HepG2 (cell line): Measurements from ENCODE around the gene CACNA1D. TPM values are rescaled to one million over a fixed set of nuclear protein-coding genes. Genes with fewer than 3 reads are reported as not detected.

ENCODE experiments used
- ATAC-seq: fragments of 200-7000 bp; cut with Tn5 transposase; 3 replicates; pipeline ENCODE4 v1.9.1; 2020; ENCODE audit warnings: mild to moderate bottlenecking, moderate library complexity
- BruUV-seq: library from RNA; stranded (reverse); fragments of 400-500 nt; replicated peaks from 2 replicates; lab custom pipeline; 2021; lab: Mats Ljungman, UMichigan
- CTCF ChIA-PET: fragments of 300-600 bp; formaldehyde crosslinking; extraction: SDS; loops from one replicate; lab custom pipeline; 2021; ENCODE audit warnings: low total read pairs, inconsistent platforms, low intra/inter-chr PET ratio; lab: Yijun Ruan, JAX
- POLR2A ChIA-PET: fragments of 350-600 bp; sonication (Branson Sonifier 250); formaldehyde crosslinking; loops from one replicate; lab custom pipeline; 2020; ENCODE audit warnings: antibody characterized with exemption, inconsistent platforms; lab: Yijun Ruan, JAX
- DNase-seq: peaks from one replicate; pipeline ENCODE4 v3.0.0-alpha.2; 2015; ENCODE audit warnings: low spot score
- FAIRE-seq: peaks from 3 replicates; lab custom pipeline; 2011; peaks lifted over from hg19 to GRCh38; lab: Jason Lieb, UNC
- H2AFZ ChIP-seq: one replicate; pipeline ENCODE4 v1.6.1; 2011; ENCODE audit warnings: low read length, inconsistent platforms
- H3K27ac ChIP-seq: fragments of 300-600 bp; 3 replicates; pipeline ENCODE4 v1.8.0; 2011; ENCODE audit warnings: mixed run types, mild to moderate bottlenecking, mixed read lengths, low read length, inconsistent platforms; ENCODE audit not compliant: insufficient read depth; ENCODE audit errors: extremely low read length
- H3K27me3 ChIP-seq, 2 experiments: fragments of 200-600 bp in 1 of 2; 2 replicates in 1 of 2; 3 replicates in 1 of 2; pipeline versions ENCODE4 v1.6.0 to v1.8.0; 2011; ENCODE audit warnings: low read length in 2 of 2, mild to moderate bottlenecking in 2 of 2, moderate library complexity in 2 of 2, inconsistent platforms in 1 of 2; ENCODE audit not compliant: insufficient read depth in 2 of 2, control insufficient read depth in 1 of 2
- H3K36me3 ChIP-seq, 2 experiments: fragments of 200-600 bp in 1 of 2; replicated peaks in 1 of 2; 2 replicates in 1 of 2; 3 replicates in 1 of 2; pipeline versions ENCODE4 v1.5.1 to v1.8.0; 2011; ENCODE audit warnings: low read length in 2 of 2, inconsistent platforms in 1 of 2; ENCODE audit not compliant: insufficient read depth in 2 of 2, control insufficient read depth in 1 of 2
- H3K4me1 ChIP-seq: 2 replicates; pipeline ENCODE4 v1.5.1; 2012; ENCODE audit warnings: low read length, inconsistent platforms; ENCODE audit not compliant: insufficient read depth
- H3K4me2 ChIP-seq: 2 replicates; pipeline ENCODE4 v1.6.0; 2011; ENCODE audit warnings: low read depth, low read length, inconsistent platforms
- H3K4me3 ChIP-seq, 3 experiments: fragments of 200-600 bp in 1 of 3; sonication (generic), shearing (Covaris generic) in 1 of 3; replicated peaks in 1 of 3; 2 replicates each; pipeline ENCODE4 v1.5.1; 2011 to 2016; ENCODE audit warnings: low read length in 3 of 3, inconsistent platforms in 2 of 3, low read depth in 2 of 3, mild to moderate bottlenecking in 2 of 3, control low read depth in 1 of 3, mixed read lengths in 1 of 3; ENCODE audit not compliant: insufficient read depth in 1 of 3
- H3K79me2 ChIP-seq: one replicate; pipeline ENCODE4 v1.6.1; 2011; ENCODE audit warnings: low read length, inconsistent platforms; ENCODE audit not compliant: insufficient read depth
- H3K9ac ChIP-seq: 2 replicates; pipeline ENCODE4 v1.6.0; 2011; ENCODE audit warnings: mild to moderate bottlenecking, low read depth, low read length, inconsistent platforms; ENCODE audit not compliant: insufficient read depth
- H3K9me3 ChIP-seq: 2 replicates; pipeline ENCODE4 v1.5.1; 2012; ENCODE audit warnings: mild to moderate bottlenecking, low read length
- H4K20me1 ChIP-seq: 2 replicates; pipeline ENCODE4 v1.6.0; 2011; ENCODE audit warnings: inconsistent platforms, mild to moderate bottlenecking, low read length, moderate library complexity; ENCODE audit not compliant: insufficient read depth
- ARNT ChIP-seq: fragments of 450-650 bp; IDR thresholded peaks from 2 replicates; pipeline ENCODE4 v1.6.1; 2017
- ELK4 ChIP-seq: sonication (generic); formaldehyde crosslinking; IDR thresholded peaks from 2 replicates; pipeline ENCODE4 v1.9.0; 2021; ENCODE audit warnings: missing genetic modification reagents, borderline replicate concordance
- ETV5 ChIP-seq: IDR thresholded peaks from 2 replicates; pipeline ENCODE4 v1.6.1; 2018; ENCODE audit warnings: missing biosample characterization, missing genetic modification reagents, inconsistent platforms, borderline replicate concordance
- IRX3 ChIP-seq: sonication (generic); formaldehyde crosslinking; IDR thresholded peaks from 2 replicates; pipeline ENCODE4 v1.8.1; 2023; ENCODE audit warnings: mild to moderate bottlenecking, low read depth, missing genetic modification reagents, borderline replicate concordance
- KDM6A ChIP-seq: IDR thresholded peaks from 2 replicates; pipeline ENCODE4 v1.6.1; 2016; ENCODE audit warnings: low read depth
- MTA3 ChIP-seq: sonication (generic); formaldehyde crosslinking; IDR thresholded peaks from 2 replicates; pipeline ENCODE4 v1.4.0; 2020; ENCODE audit warnings: missing genetic modification reagents
- PLSCR1 ChIP-seq: sonication (generic); formaldehyde crosslinking; IDR thresholded peaks from 2 replicates; pipeline ENCODE4 v1.5.0; 2020; ENCODE audit warnings: missing genetic modification reagents, mild to moderate bottlenecking, borderline replicate concordance
- RXRB ChIP-seq: IDR thresholded peaks from 2 replicates; pipeline ENCODE4 v1.6.1; 2016; ENCODE audit warnings: borderline replicate concordance, missing genetic modification reagents, missing compliant biosample characterization
- SMARCC2 ChIP-seq: fragments of 450-650 bp; IDR thresholded peaks from 2 replicates; pipeline ENCODE4 v1.6.1; 2017; ENCODE audit warnings: antibody characterized with exemption, mild to moderate bottlenecking
- SMC3 ChIP-seq: IDR thresholded peaks from 2 replicates; pipeline ENCODE4 v1.6.1; 2011; ENCODE audit warnings: low read length, improper control_type of control experiment
- SPEN ChIP-seq: sonication (generic); formaldehyde crosslinking; IDR thresholded peaks from 2 replicates; pipeline ENCODE4 v1.5.1; 2020; ENCODE audit warnings: low read depth, mild to moderate bottlenecking, missing genetic modification reagents
- STAT5B ChIP-seq: sonication (generic); formaldehyde crosslinking; IDR thresholded peaks from 2 replicates; pipeline ENCODE4 v1.4.0; 2020; ENCODE audit warnings: missing genetic modification reagents
- YEATS2 ChIP-seq: sonication (generic); formaldehyde crosslinking; IDR thresholded peaks from 2 replicates; pipeline ENCODE4 v1.4.0; 2020; ENCODE audit warnings: missing genetic modification reagents, borderline replicate concordance
- ZMYM4 ChIP-seq: sonication (generic); formaldehyde crosslinking; IDR thresholded peaks from 2 replicates; pipeline ENCODE4 v1.8.1; 2023; ENCODE audit warnings: mild to moderate bottlenecking, missing genetic modification reagents
- ZNF224 ChIP-seq: sonication (generic); formaldehyde crosslinking; IDR thresholded peaks from 2 replicates; pipeline ENCODE4 v1.5.0; 2020; ENCODE audit warnings: mild to moderate bottlenecking, missing genetic modification reagents
- ZNF44 ChIP-seq: sonication (generic); formaldehyde crosslinking; IDR thresholded peaks from 2 replicates; pipeline ENCODE4 v1.5.1; 2020; ENCODE audit warnings: mild to moderate bottlenecking, missing genetic modification reagents
- ZNF484 ChIP-seq: sonication (generic); formaldehyde crosslinking; IDR thresholded peaks from 2 replicates; pipeline ENCODE4 v1.5.1; 2020; ENCODE audit warnings: mild to moderate bottlenecking, low read depth, missing genetic modification reagents, borderline replicate concordance
- ZNF614 ChIP-seq: IDR thresholded peaks from 2 replicates; pipeline ENCODE4 v1.6.1; 2018; ENCODE audit warnings: missing biosample characterization, missing genetic modification reagents, inconsistent platforms, borderline replicate concordance
- ZNF746 ChIP-seq: sonication (generic); formaldehyde crosslinking; IDR thresholded peaks from 2 replicates; pipeline ENCODE4 v1.8.0; 2022; ENCODE audit warnings: mild to moderate bottlenecking, missing genetic modification reagents
- ZNF768 ChIP-seq: sonication (generic); formaldehyde crosslinking; IDR thresholded peaks from 2 replicates; pipeline ENCODE4 v1.4.0; 2020; ENCODE audit warnings: missing genetic modification reagents
- ZNF776 ChIP-seq: sonication (generic); formaldehyde crosslinking; IDR thresholded peaks from 2 replicates; pipeline ENCODE4 v1.4.0; 2020; ENCODE audit warnings: mild to moderate bottlenecking, missing genetic modification reagents
- ZNF878 ChIP-seq: sonication (generic); formaldehyde crosslinking; IDR thresholded peaks from 2 replicates; pipeline ENCODE4 v1.8.1; 2023; ENCODE audit warnings: mild to moderate bottlenecking, missing genetic modification reagents, moderate library complexity
- ZSCAN12 ChIP-seq: sonication (generic); formaldehyde crosslinking; IDR thresholded peaks from 2 replicates; pipeline ENCODE4 v1.9.0; 2021; ENCODE audit warnings: mild to moderate bottlenecking, missing genetic modification reagents
- ZZZ3 ChIP-seq: sonication (generic); formaldehyde crosslinking; IDR thresholded peaks from 2 replicates; pipeline ENCODE4 v1.4.0; 2020; ENCODE audit warnings: missing genetic modification reagents, mild to moderate bottlenecking, borderline replicate concordance
- WGBS: methylation state at CpG from one replicate; pipeline ENCODE4 v1.1.6; 2017; ENCODE audit warnings: low lambda C conversion rate; 5-methylcytosine and 5-hydroxymethylcytosine counted together
- in situ Hi-C: cut with HindIII; loops from 2 replicates; pipeline ENCODE4 v1.10.0; 2017; ENCODE audit warnings: low pct_unique_long_range_greater_than_20kb; ENCODE audit not compliant: extremely low pct_ligation_motif_present
- intact Hi-C: fragments of 100-400 bp; cut with micrococcal nuclease; formaldehyde crosslinking; loops from one replicate; pipeline ENCODE4 v1.10.0; 2022; ENCODE audit not compliant: unreplicated experiment
- polyA plus RNA-seq, 8 experiments: library from polyadenylated mRNA; depleted of rRNA in 3 of 8; stranded (reverse) in 7 of 8; unstranded in 1 of 8; fragments of >200 nt; fragmentation: Illumina TruSeq in 4 of 8; extraction: Trizol in 4 of 8; gene quantifications; 2 replicates each; pipeline versions ENCODE4 v1.2.1 to v1.2.3, GENCODE V29; 2011 to 2016; ENCODE audit warnings: low read depth in 4 of 8, missing spikeins in 1 of 8, mixed read lengths in 1 of 8; ENCODE audit not compliant: insufficient read depth in 1 of 8
- total RNA-seq, 5 experiments: library from RNA; depleted of rRNA; stranded (reverse); fragments of >200 nt; fragmentation: Illumina TruSeq; extraction: Trizol; gene quantifications; 2 replicates each; pipeline ENCODE4 v1.2.3, GENCODE V29; 2016; ENCODE audit warnings: low read depth in 1 of 5

CACNA1D gene
- total and polyA plus RNA-seq, 2 of the 13 experiments (the other 11 are each of a cell fraction or from before 2014, with no cell fraction given): 0.26 to 0.38 TPM

- TF ChIP-seq PLSCR1: no peak
- no peak for TF ChIP-seq ZNF768 (CRISPR knock-in tag)
- TF ChIP-seq ZMYM4: no peak
- no peak for TF ChIP-seq MTA3 (CRISPR knock-in tag)
- TF ChIP-seq KDM6A (CRISPR knock-in tag): no peak
- no peak for TF ChIP-seq YEATS2 (CRISPR knock-in tag)
- TF ChIP-seq ETV5 (CRISPR knock-in tag): no peak
- no peak for TF ChIP-seq SMARCC2
- TF ChIP-seq SPEN: no peak
- no peak for TF ChIP-seq ARNT
- no peak for TF ChIP-seq ZNF614 (CRISPR knock-in tag)
- TF ChIP-seq ZNF878 (CRISPR knock-in tag): no peak
- TF ChIP-seq RXRB (CRISPR knock-in tag): no peak
These were observed 208.5 kb downstream of the CACNA1D start (continued) for GRCh38 chr3:53702776-53703530.

GRCh38 chr3:53703630-53704362 is 209.4 kb downstream of the CACNA1D start:
- H3K27me3 ChIP-seq: no peaks in the 10 kb centered on the region
- peak; percentile 61; the same call in 2 of the 3 replicates for ATAC-seq
- WGBS: 63% methylated on average over 13 of the region's 14 CpGs
- ChIA-PET POLR2A (no interaction called here), CTCF (no interaction called here)
- no peaks in the 10 kb centered on the region for H4K20me1 ChIP-seq
- BruUV-seq: no TSS peak
- DNase-seq: no peak
- no peak overlapping the region for H3K4me2 ChIP-seq
- FAIRE-seq: no peak
- H3K79me2 ChIP-seq: no peaks in the 10 kb centered on the region
- in situ Hi-C loops: no loop called here
- H3K4me1 ChIP-seq: peaks cover 8% of the 10 kb centered on the region
- H3K9ac ChIP-seq: no peak overlapping the region
- intact Hi-C loops: no loop called here
- no peak overlapping the region for H3K27ac ChIP-seq
- H2AFZ ChIP-seq: no peak overlapping the region
- H3K9me3 ChIP-seq: no peaks in the 10 kb centered on the region
- H3K36me3 ChIP-seq: no peaks in the 10 kb centered on the region
- no peak overlapping the region for H3K4me3 ChIP-seq
- no peak for TF ChIP-seq ZNF746 (CRISPR knock-in tag)
- no peak for TF ChIP-seq IRX3 (CRISPR knock-in tag)
- TF ChIP-seq ZNF224 (CRISPR knock-in tag): no peak
- TF ChIP-seq STAT5B (CRISPR knock-in tag): no peak
- no peak for TF ChIP-seq ZNF44 (CRISPR knock-in tag)
- no peak for TF ChIP-seq SMC3
- no peak for TF ChIP-seq ZSCAN12 (CRISPR knock-in tag)
- no peak for TF ChIP-seq ZNF776 (CRISPR knock-in tag)
- TF ChIP-seq ZZZ3 (CRISPR knock-in tag): no peak
- TF ChIP-seq SMARCC2: no peak
- no peak for TF ChIP-seq ZNF484
- no peak for TF ChIP-seq ELK4 (CRISPR knock-in tag)
